Muscle of leg (tissue), 11 donors: ENCODE data around the gene COL11A2. TPM values are rescaled to one million over a fixed set of nuclear protein-coding genes. Genes with fewer than 3 reads are reported as not detected.

Experiments used
- DNase-seq: peaks from one replicate; pipeline ENCODE4 v3.0.0; 2013
- H3K27ac ChIP-seq: one replicate; pipeline ENCODE4 v1.5.1; 2013; ENCODE audit warnings: mild to moderate bottlenecking, low read length, control low read depth
- H3K27me3 ChIP-seq: one replicate; pipeline ENCODE4 v1.6.1; 2013; ENCODE audit warnings: low read length; ENCODE audit not compliant: control insufficient read depth, insufficient read depth
- H3K36me3 ChIP-seq: one replicate; pipeline ENCODE4 v1.6.1; 2013; ENCODE audit warnings: low read length; ENCODE audit not compliant: control insufficient read depth, insufficient read depth
- H3K4me1 ChIP-seq: one replicate; pipeline ENCODE4 v1.6.1; 2013; ENCODE audit warnings: low read length; ENCODE audit not compliant: control insufficient read depth, insufficient read depth
- H3K4me3 ChIP-seq: one replicate; pipeline ENCODE4 v1.5.1; 2013; ENCODE audit warnings: low read length, control low read depth
- H3K9me3 ChIP-seq: replicated peaks from 2 replicates; pipeline ENCODE4 v1.6.1; 2013; ENCODE audit warnings: low read depth, low read length; ENCODE audit not compliant: control insufficient read depth
- WGBS: methylation state at CpG from one replicate; pipeline ENCODE4 v1.1.5; 2013; ENCODE audit warnings: missing lambda C conversion rate; ENCODE audit not compliant: insufficient coverage; 5-methylcytosine and 5-hydroxymethylcytosine counted together
- polyA plus RNA-seq, 8 donors: library from polyadenylated mRNA; unstranded; fragments of 120-200 nt; gene quantifications; one replicate each; pipeline versions ENCODE4 v1.2.1 to v1.2.3, GENCODE V29; 2013; ENCODE audit warnings: inconsistent platforms in 1 of 8, low replicate concordance in 1 of 8; ENCODE audit not compliant: insufficient read length in 8 of 8, insufficient read depth in 1 of 8
- total RNA-seq: library from RNA; stranded (reverse); fragments of 120-200 nt; gene quantifications from one replicate; pipeline ENCODE4 v1.2.4, GENCODE V29; 2013

The COL11A2 gene
- total and polyA plus RNA-seq, 9 donors: 35.8 to 245 (median 56.7) TPM

- no peaks in the 10 kb centered on the region for H3K4me1 ChIP-seq
- H3K4me3 ChIP-seq: no peak overlapping the region
- WGBS: 3% methylated on average over 31 of the region's 32 CpGs
- peaks cover 56% of the 10 kb centered on the region for H3K27me3 ChIP-seq
- H3K36me3 ChIP-seq: no peaks in the 10 kb centered on the region
- no peaks in the 10 kb centered on the region for H3K9me3 ChIP-seq
- no peak overlapping the region for H3K27ac ChIP-seq
- DNase-seq: no peak
These were observed 75.2 kb downstream of the COL11A2 start for GRCh38 chr6:33116841-33117711.

DNA sequence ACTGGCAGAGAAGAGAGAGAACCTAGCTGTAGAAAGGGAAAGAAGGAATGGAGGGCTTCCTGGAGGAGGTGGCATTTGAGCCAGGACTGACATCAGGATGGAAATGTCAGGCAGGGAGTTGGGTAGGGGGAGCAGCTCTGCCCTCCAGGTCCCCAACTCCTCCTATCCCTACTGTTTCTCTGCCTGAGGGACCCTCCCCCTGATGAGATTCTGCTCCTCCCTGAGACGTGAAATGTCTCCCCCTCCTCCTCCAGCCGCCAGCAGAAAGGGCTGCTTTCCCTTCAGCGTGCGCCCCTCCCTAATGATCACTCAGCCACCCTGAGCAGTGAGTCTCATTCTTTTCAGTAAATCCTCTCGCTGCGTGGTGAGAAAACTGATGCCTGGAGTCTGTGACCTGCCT, 75.8 kb downstream of the COL11A2 start:
- Histone ChIP-seq H3K4me1 (no peaks in the 10 kb centered on the region), H3K9me3 (no peaks in the 10 kb centered on the region), H3K27ac (no peak overlapping the region), H3K36me3 (no peaks in the 10 kb centered on the region), H3K4me3 (no peak overlapping the region), H3K27me3 (peaks cover 60% of the 10 kb centered on the region)
- WGBS: 6% methylated on average over 6 of the region's 6 CpGs
- DNase-seq: no peak

GRCh38 chr6:33114406-33114805, 77.9 kb downstream of the COL11A2 start:
- H3K9me3 ChIP-seq: no peaks in the 10 kb centered on the region
- H3K27ac ChIP-seq: no peak overlapping the region
- DNase-seq: peak; percentile 50
- H3K27me3 ChIP-seq: peaks cover 52% of the 10 kb centered on the region
- no peak overlapping the region for H3K4me3 ChIP-seq
- H3K4me1 ChIP-seq: no peaks in the 10 kb centered on the region
- H3K36me3 ChIP-seq: no peaks in the 10 kb centered on the region

DNA sequence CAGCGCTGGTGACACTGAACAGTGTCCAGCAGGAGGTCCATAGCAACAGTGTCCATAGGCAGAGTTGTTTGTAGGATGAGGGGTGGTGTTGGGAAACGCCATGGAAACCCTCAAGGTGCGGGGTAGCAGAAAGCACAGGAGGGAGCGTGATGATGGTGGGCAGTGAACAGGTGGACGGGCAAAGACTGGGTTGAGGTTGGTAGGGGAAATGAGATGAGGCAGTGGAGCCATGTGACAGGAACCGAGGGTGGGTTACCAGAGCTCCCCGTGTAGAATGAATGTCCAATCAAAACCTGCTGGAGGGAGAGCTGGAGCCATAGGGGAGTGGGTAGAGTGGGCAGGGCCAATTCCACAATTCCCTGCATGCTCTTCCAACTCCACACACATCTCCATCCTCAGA, 78.5 kb downstream of the COL11A2 start:
- no peak overlapping the region for H3K4me3 ChIP-seq
- no peak for DNase-seq
- no peaks in the 10 kb centered on the region for H3K4me1 ChIP-seq
- H3K36me3 ChIP-seq: no peaks in the 10 kb centered on the region
- WGBS: 71% methylated on average over 7 of the region's 7 CpGs
- no peaks in the 10 kb centered on the region for H3K9me3 ChIP-seq
- peaks cover 52% of the 10 kb centered on the region for H3K27me3 ChIP-seq
- H3K27ac ChIP-seq: no peak overlapping the region

Other genes starting within 250 kb of the COL11A2 start
- gene HLA-DMA, start 239.4 kb downstream of the COL11A2 start, total RNA-seq: 4.2 TPM
- gene HLA-DMA, start 239.4 kb downstream of the COL11A2 start, polyA plus RNA-seq: 1 to 10 TPM; 2.6 to 6.9 (median 4.3) TPM
- 86.8 TPM for gene BRD2, start 223.9 kb downstream of the COL11A2 start, total RNA-seq
- gene BRD2, start 223.9 kb downstream of the COL11A2 start, polyA plus RNA-seq: 100 to 1,000 TPM; 141 to 169 (median 162) TPM
- 1.5 TPM for gene HLA-DOA, start 182.9 kb downstream of the COL11A2 start, total RNA-seq
- 1 to 10 TPM; 1.2 to 3.9 (median 2.2) TPM for gene HLA-DOA, start 182.9 kb downstream of the COL11A2 start, polyA plus RNA-seq
- 18.6 TPM for gene HLA-DPA1, start 118.8 kb downstream of the COL11A2 start, total RNA-seq
- 10 to 100 TPM; 11.4 to 18.7 (median 14.3) TPM for gene HLA-DPA1, start 118.8 kb downstream of the COL11A2 start, polyA plus RNA-seq
- gene HLA-DPB1, start 116.5 kb downstream of the COL11A2 start, total RNA-seq: 12.1 TPM
- gene HLA-DPB1, start 116.5 kb downstream of the COL11A2 start, polyA plus RNA-seq: 10 to 100 TPM in 5 of 8 donors, 1 to 10 TPM in 3; 7.9 to 15.8 (median 11.1) TPM
- 22.9 TPM for gene RXRB, start 8.2 kb upstream of the COL11A2 start, total RNA-seq
- gene RXRB, start 8.2 kb upstream of the COL11A2 start, polyA plus RNA-seq: 10 to 100 TPM; 38.2 to 44.4 (median 40.8) TPM
- gene SLC39A7, start 8.4 kb upstream of the COL11A2 start, total RNA-seq: 66.1 TPM
- gene SLC39A7, start 8.4 kb upstream of the COL11A2 start, polyA plus RNA-seq: 100 to 1,000 TPM in 4 of 8 donors, 10 to 100 TPM in 4; 82.1 to 136 (median 96.4) TPM
- 12.1 TPM for gene HSD17B8, start 12.2 kb upstream of the COL11A2 start, total RNA-seq
- 10 to 100 TPM in 6 of 8 donors, 1 to 10 TPM in 2; 7.8 to 15.1 (median 11.0) TPM for gene HSD17B8, start 12.2 kb upstream of the COL11A2 start, polyA plus RNA-seq
- gene RING1, start 16.0 kb upstream of the COL11A2 start, total RNA-seq: 22.8 TPM
- gene RING1, start 16.0 kb upstream of the COL11A2 start, polyA plus RNA-seq: 10 to 100 TPM; 33.6 to 46.6 (median 38.7) TPM
- 26.1 TPM for gene VPS52, start 79.4 kb upstream of the COL11A2 start, total RNA-seq
- 10 to 100 TPM; 31.8 to 52.1 (median 36.7) TPM for gene VPS52, start 79.4 kb upstream of the COL11A2 start, polyA plus RNA-seq
- 7,994 TPM for gene RPS18, start 79.6 kb upstream of the COL11A2 start, total RNA-seq
- gene RPS18, start 79.6 kb upstream of the COL11A2 start, polyA plus RNA-seq: 1,000 to 10,000 TPM; 4,705 to 6,376 (median 5,238) TPM
- 2.2 TPM for gene B3GALT4, start 84.7 kb upstream of the COL11A2 start, total RNA-seq
- gene B3GALT4, start 84.7 kb upstream of the COL11A2 start, polyA plus RNA-seq: 1 to 10 TPM; 1.5 to 2.6 (median 1.9) TPM
- gene WDR46, start 96.8 kb upstream of the COL11A2 start, total RNA-seq: 50.1 TPM
- gene WDR46, start 96.8 kb upstream of the COL11A2 start, polyA plus RNA-seq: 10 to 100 TPM; 60.9 to 81.5 (median 74.5) TPM
- 41.4 TPM for gene PFDN6, start 97.1 kb upstream of the COL11A2 start, total RNA-seq
- gene PFDN6, start 97.1 kb upstream of the COL11A2 start, polyA plus RNA-seq: 10 to 100 TPM; 45.9 to 57.6 (median 49.4) TPM
- 28.4 TPM for gene RGL2, start 106.5 kb upstream of the COL11A2 start, total RNA-seq
- 10 to 100 TPM; 51.0 to 68.3 (median 57.1) TPM for gene RGL2, start 106.5 kb upstream of the COL11A2 start, polyA plus RNA-seq
- 16.0 TPM for gene TAPBP, start 121.6 kb upstream of the COL11A2 start, total RNA-seq
- gene TAPBP, start 121.6 kb upstream of the COL11A2 start, polyA plus RNA-seq: 10 to 100 TPM; 16.7 to 28.4 (median 21.9) TPM
- 14.0 TPM for gene ZBTB22, start 125.3 kb upstream of the COL11A2 start, total RNA-seq
- 10 to 100 TPM; 13.7 to 18.6 (median 15.9) TPM for gene ZBTB22, start 125.3 kb upstream of the COL11A2 start, polyA plus RNA-seq
- 22.3 TPM for gene DAXX, start 130.5 kb upstream of the COL11A2 start, total RNA-seq
- gene DAXX, start 130.5 kb upstream of the COL11A2 start, polyA plus RNA-seq: 10 to 100 TPM; 28.2 to 44.3 (median 36.8) TPM
- 10.5 TPM for gene KIFC1, start 199.4 kb upstream of the COL11A2 start, total RNA-seq
- gene KIFC1, start 199.4 kb upstream of the COL11A2 start, polyA plus RNA-seq: 10 to 100 TPM; 19.3 to 37.6 (median 26.0) TPM
- gene PHF1, start 218.5 kb upstream of the COL11A2 start, total RNA-seq: 26.3 TPM
- gene PHF1, start 218.5 kb upstream of the COL11A2 start, polyA plus RNA-seq: 10 to 100 TPM; 41.6 to 56.0 (median 47.5) TPM
- gene CUTA, start 225.6 kb upstream of the COL11A2 start, total RNA-seq: 103 TPM
- gene CUTA, start 225.6 kb upstream of the COL11A2 start, polyA plus RNA-seq: 100 to 1,000 TPM; 132 to 161 (median 146) TPM
- 4.5 TPM for gene SYNGAP1, start 227.6 kb upstream of the COL11A2 start, total RNA-seq
- 10 to 100 TPM; 12.9 to 42.6 (median 20.2) TPM for gene SYNGAP1, start 227.6 kb upstream of the COL11A2 start, polyA plus RNA-seq